Body of pancreas (tissue), 4 donors: ENCODE results near the gene HES4. TPM values are rescaled to one million over a fixed set of nuclear protein-coding genes. Genes with fewer than 3 reads are reported as not detected.
A peak's percentile ranks its signal among the peaks of the same experiment; 100 is the strongest.

Experiments
- ATAC-seq: fragments of 150-250 bp; one replicate; pipeline ENCODE4 v1.9.1; 2016
- DNase-seq, 4 donors: peaks; one replicate each; pipeline ENCODE4 v3.0.0-alpha.2; 2019
- H3K27ac ChIP-seq, 4 donors: fragments of 200-600 bp; sonication (generic); 1 replicate in 3 of 4; 2 replicates in 1 of 4; pipeline versions ENCODE4 v1.5.1 to v1.6.1; 2016 to 2019; ENCODE audit warnings: mild to moderate bottlenecking in 1 of 4, mixed read lengths in 1 of 4, moderate library complexity in 1 of 4
- H3K27me3 ChIP-seq, 2 donors: fragments of 200-600 bp; sonication (generic); one replicate each; pipeline ENCODE4 v1.6.0; 2016; ENCODE audit warnings: mild to moderate bottlenecking in 1 of 2
- H3K36me3 ChIP-seq, 2 donors: fragments of 200-600 bp; sonication (generic); replicated peaks in 1 of 2; 2 replicates each; pipeline ENCODE4 v1.5.1; 2016; ENCODE audit warnings: low read depth in 2 of 2; ENCODE audit not compliant: insufficient read depth in 1 of 2
- H3K4me1 ChIP-seq: fragments of 200-600 bp; sonication (generic); one replicate; pipeline ENCODE4 v1.6.0; 2016
- H3K4me3 ChIP-seq, 2 donors: fragments of 200-600 bp; sonication (generic); 1 replicate in 1 of 2; 2 replicates in 1 of 2; pipeline ENCODE4 v1.5.1; 2016 to 2019
- H3K9me3 ChIP-seq, 3 donors: fragments of 200-600 bp; sonication (generic); 1 replicate in 2 of 3; 2 replicates in 1 of 3; pipeline ENCODE4 v1.5.1; 2016
- CTCF ChIP-seq, 7 experiments: fragments of 450-650 bp in 4 of 7; fragments of 200-600 bp in 3 of 7; sonication (generic) in 3 of 7; IDR thresholded peaks; one replicate each; pipeline ENCODE4 v1.5.1; 2016 to 2019; ENCODE audit warnings: antibody characterized with exemption in 7 of 7
- POLR2A ChIP-seq, 3 donors: fragments of 450-650 bp; IDR thresholded peaks; one replicate each; pipeline ENCODE4 v1.6.1; 2016; ENCODE audit warnings: antibody characterized with exemption in 3 of 3, mild to moderate bottlenecking in 2 of 3
- WGBS, 2 donors: methylation state at CpG; one replicate each; pipeline ENCODE4 v1.1.5; 2017; 5-methylcytosine and 5-hydroxymethylcytosine counted together
- intact Hi-C: fragments of 100-400 bp; cut with DNase I; formaldehyde crosslinking; loops from one replicate; pipeline ENCODE4 v1.15.1; 2023
- total RNA-seq, 2 donors: library from RNA; depleted of rRNA; stranded (reverse); fragments of >200 nt; gene quantifications; one replicate each; pipeline ENCODE4 v1.1.0, GENCODE V29; 2016

HES4 gene
- 10 to 100 TPM; 44.1 to 97.2 TPM for total RNA-seq

- H3K36me3 ChIP-seq, result no peaks in the 10 kb centered on the region
- H3K27me3 ChIP-seq, result peaks cover 3 to 24% of the 10 kb centered on the region in 2 donors
- peak; percentile 81 for ATAC-seq
- 0% methylated on average over 69 of the region's 95 CpGs; no CpG with 5 or more reads in 1 of the 2 donors for WGBS, 2 donors
- peak within 1 kb of the TSS; percentile 3 to 5 for H3K4me3 ChIP-seq
- no peaks in the 10 kb centered on the region for H3K9me3 ChIP-seq
- H3K4me1 ChIP-seq, result peaks cover 48% of the 10 kb centered on the region
- peak; percentile 83 to 91 (median 89) for DNase-seq
- intact Hi-C loops, result no loop called here
- TF ChIP-seq POLR2A (IDR thresholded peaks at IDR 0.05) (peak; percentile 63 to 83 (median 65)), CTCF (IDR thresholded peaks at IDR 0.05) (no peak)
- H3K27ac ChIP-seq, result peak within 1 kb of the TSS; percentile 93 to 96 (median 94)
Measured at GRCh38 chr1:999725-1000356, at the start of gene HES4. Gene HES4 (minus strand): TSS chr1:1000097. CDS start chr1:999973, 124 bp downstream.

- ATAC-seq (no peak), DNase-seq (no peak)
- TF ChIP-seq POLR2A (IDR thresholded peaks at IDR 0.05), result no peak
- no peak for TF ChIP-seq CTCF (IDR thresholded peaks at IDR 0.05)
- Histone ChIP-seq H3K27ac (no peak overlapping the region), H3K9me3 (no peaks in the 10 kb centered on the region), H3K4me3 (no peak overlapping the region), H3K36me3 (no peaks in the 10 kb centered on the region), H3K27me3 (no peaks in the 10 kb centered on the region), H3K4me1 (no peaks in the 10 kb centered on the region)
- WGBS, 2 donors, result 87 to 90% methylated on average over 15 to 22 of the region's 28 CpGs
- intact Hi-C loops, result no loop called here
Measured at GRCh38 chr1:1048765-1049164, 48.9 kb upstream of the HES4 start.

GRCh38 chr1:1047963-1048362 lies 48.1 kb upstream of the HES4 start:
- 75 to 83% methylated on average over 6 to 17 of the region's 25 CpGs for WGBS, 2 donors
- Histone ChIP-seq H3K9me3 (no peaks in the 10 kb centered on the region), H3K36me3 (no peaks in the 10 kb centered on the region), H3K4me3 (no peak overlapping the region), H3K27ac (no peak overlapping the region), H3K27me3 (no peaks in the 10 kb centered on the region), H3K4me1 (no peaks in the 10 kb centered on the region)
- ATAC-seq, result no peak
- intact Hi-C loops, result no loop called here
- DNase-seq, result no peak
- TF ChIP-seq CTCF (IDR thresholded peaks at IDR 0.05) (no peak), POLR2A (IDR thresholded peaks at IDR 0.05) (no peak)

- Histone ChIP-seq H3K27ac (no peak overlapping the region), H3K4me1 (no peaks in the 10 kb centered on the region), H3K36me3 (no peaks in the 10 kb centered on the region), H3K27me3 (no peaks in the 10 kb centered on the region), H3K9me3 (no peaks in the 10 kb centered on the region), H3K4me3 (no peak overlapping the region)
- DNase-seq, result no peak
- TF ChIP-seq POLR2A (IDR thresholded peaks at IDR 0.05), result no peak
- TF ChIP-seq CTCF (IDR thresholded peaks at IDR 0.05), result no peak
- intact Hi-C loops, result no loop called here
- ATAC-seq, result no peak
- WGBS, 2 donors, result 92 to 94% methylated on average over 5 to 17 of the region's 19 CpGs
Measured at GRCh38 chr1:1047407-1047806, 47.5 kb upstream of the HES4 start.

- TF ChIP-seq POLR2A (IDR thresholded peaks at IDR 0.05) (no peak), CTCF (IDR thresholded peaks at IDR 0.05) (no peak)
- Histone ChIP-seq H3K4me3 (no peak overlapping the region), H3K27me3 (no peaks in the 10 kb centered on the region), H3K36me3 (no peaks in the 10 kb centered on the region), H3K9me3 (no peaks in the 10 kb centered on the region), H3K27ac (no peak overlapping the region), H3K4me1 (no peaks in the 10 kb centered on the region)
- WGBS, 2 donors, result 93% methylated on average over 25 of the region's 26 CpGs; no CpG with 5 or more reads in 1 of the 2 donors
- no peak for ATAC-seq
- intact Hi-C loops, result no loop called here
- DNase-seq, result no peak
Measured at GRCh38 chr1:1046767-1047166, 46.9 kb upstream of the HES4 start.
